Subcutaneous abdominal adipose tissue (tissue), 5 donors: ENCODE data around the gene PDE9A.

Source experiments
- H3K27ac ChIP-seq: one replicate; pipeline ENCODE4 v1.7.0; 2013; ENCODE audit warnings: low read depth, mild to moderate bottlenecking, inconsistent platforms, low read length, moderate library complexity
- H3K27me3 ChIP-seq, 5 donors: one replicate each; pipeline ENCODE4 v1.7.0; 2013; ENCODE audit warnings: low read length in 5 of 5, inconsistent platforms in 1 of 5; ENCODE audit not compliant: control insufficient read depth in 5 of 5, insufficient read depth in 4 of 5
- H3K36me3 ChIP-seq, 5 donors: one replicate each; pipeline ENCODE4 v1.7.0; 2013; ENCODE audit warnings: low read length in 5 of 5; ENCODE audit not compliant: control insufficient read depth in 5 of 5, insufficient read depth in 5 of 5
- H3K4me1 ChIP-seq, 5 donors: one replicate each; pipeline ENCODE4 v1.7.0; 2013; ENCODE audit warnings: low read length in 5 of 5, mild to moderate bottlenecking in 3 of 5, moderate library complexity in 1 of 5; ENCODE audit not compliant: control insufficient read depth in 5 of 5, insufficient read depth in 5 of 5
- H3K4me3 ChIP-seq, 5 donors: one replicate each; pipeline ENCODE4 v1.7.0; 2013; ENCODE audit warnings: low read length in 5 of 5, low read depth in 1 of 5
- H3K9ac ChIP-seq, 5 donors: one replicate each; pipeline ENCODE4 v1.7.0; 2013; ENCODE audit warnings: low read length in 5 of 5, mild to moderate bottlenecking in 4 of 5, moderate library complexity in 3 of 5
- H3K9me3 ChIP-seq, 5 donors: one replicate each; pipeline ENCODE4 v1.7.0; 2013; ENCODE audit warnings: low read length in 5 of 5; ENCODE audit not compliant: control insufficient read depth in 5 of 5
- donor health status: healthy.
- donor health status: healthy.
- donor health status: healthy.
- donor health status: healthy.
- donor health status: healthy.

The PDE9A gene

DNA sequence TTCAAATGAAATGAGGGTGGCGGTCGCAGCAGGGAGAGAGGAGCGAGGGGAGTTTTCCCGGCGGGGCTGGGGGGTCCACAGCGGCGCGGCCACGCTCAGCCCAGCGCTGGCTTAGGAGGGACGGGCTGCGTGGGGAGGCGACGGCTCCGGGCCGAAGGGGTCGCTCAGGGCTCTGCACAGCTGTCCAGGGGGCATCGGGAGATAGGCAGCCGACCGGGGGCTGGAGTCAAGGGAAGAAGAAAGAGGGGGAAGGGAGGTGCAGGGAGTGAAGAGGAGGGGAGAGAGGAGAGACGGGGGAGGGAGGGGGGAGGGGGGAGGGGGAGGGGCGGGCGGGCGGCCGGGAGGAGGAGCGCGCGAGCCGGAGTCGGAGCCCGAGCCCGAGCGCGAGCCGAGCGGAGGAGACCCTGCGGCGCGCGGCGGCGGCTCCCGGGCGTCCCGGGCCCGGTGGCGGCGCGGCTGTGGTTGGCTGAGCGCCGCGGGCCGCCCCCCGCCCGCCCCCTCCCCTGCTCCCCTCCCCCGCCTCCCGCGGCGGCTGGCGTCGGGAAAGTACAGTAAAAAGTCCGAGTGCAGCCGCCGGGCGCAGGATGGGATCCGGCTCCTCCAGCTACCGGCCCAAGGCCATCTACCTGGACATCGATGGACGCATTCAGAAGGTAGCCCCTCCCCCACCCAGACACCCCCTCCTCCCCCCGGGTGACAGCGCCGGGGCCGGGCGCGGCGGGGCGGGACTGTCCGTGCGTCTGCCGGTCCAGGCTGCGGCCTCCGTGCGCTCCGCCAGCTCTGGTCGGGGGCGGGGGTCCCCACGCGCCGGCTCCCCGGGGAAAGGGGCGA lies at the start of gene PDE9A:
PDE9A (plus strand) TSS at position 391 of the 831 bp plus-strand sequence; CDS start at position 585, 194 bp downstream.
- peak within 1 kb of the TSS; percentile 46 for H3K27ac ChIP-seq

DNA sequence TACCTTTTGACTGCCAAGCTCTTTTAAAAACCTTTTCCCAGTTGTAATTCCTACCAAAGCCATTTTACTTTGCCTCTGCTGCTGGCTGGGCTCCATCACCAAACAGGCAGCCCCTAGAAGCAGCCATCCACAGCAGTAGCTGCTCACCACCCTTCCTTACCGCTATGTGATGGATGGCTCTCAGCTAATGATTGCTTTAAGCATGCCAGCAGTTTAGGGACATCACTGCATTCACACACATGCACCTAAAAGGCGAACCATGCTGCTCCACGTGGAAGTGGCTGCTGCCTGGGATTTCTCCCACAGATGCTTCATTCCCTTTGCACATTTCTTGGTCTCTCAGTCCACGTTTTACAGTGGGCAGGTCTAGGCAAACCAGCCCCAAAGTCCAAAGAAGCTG lies 46.3 kb upstream of the PDE9A start:
- Histone ChIP-seq H3K9me3 (peaks cover 0 to 18% (median 16%) of the 10 kb centered on the region in 5 donors), H3K4me3 (no peak overlapping the region), H3K27ac (no peak overlapping the region), H3K9ac (no peak overlapping the region), H3K36me3 (no peaks in the 10 kb centered on the region), H3K27me3 (peaks cover 0 to 7% (median 0%) of the 10 kb centered on the region in 5 donors), H3K4me1 (no peaks in the 10 kb centered on the region)

More for the DNA sequence above, at the start of gene PDE9A:
- Histone ChIP-seq H3K27me3 (peaks cover 25 to 48% (median 34%) of the 10 kb centered on the region in 5 donors), H3K4me1 (peaks cover 2 to 28% (median 22%) of the 10 kb centered on the region in 5 donors), H3K4me3 (peak within 1 kb of the TSS; percentile 50 to 66 (median 63)), H3K36me3 (no peaks in the 10 kb centered on the region), H3K9me3 (no peaks in the 10 kb centered on the region), H3K9ac (peak within 1 kb of the TSS in 2 of 5 donors; percentile 64)

DNA sequence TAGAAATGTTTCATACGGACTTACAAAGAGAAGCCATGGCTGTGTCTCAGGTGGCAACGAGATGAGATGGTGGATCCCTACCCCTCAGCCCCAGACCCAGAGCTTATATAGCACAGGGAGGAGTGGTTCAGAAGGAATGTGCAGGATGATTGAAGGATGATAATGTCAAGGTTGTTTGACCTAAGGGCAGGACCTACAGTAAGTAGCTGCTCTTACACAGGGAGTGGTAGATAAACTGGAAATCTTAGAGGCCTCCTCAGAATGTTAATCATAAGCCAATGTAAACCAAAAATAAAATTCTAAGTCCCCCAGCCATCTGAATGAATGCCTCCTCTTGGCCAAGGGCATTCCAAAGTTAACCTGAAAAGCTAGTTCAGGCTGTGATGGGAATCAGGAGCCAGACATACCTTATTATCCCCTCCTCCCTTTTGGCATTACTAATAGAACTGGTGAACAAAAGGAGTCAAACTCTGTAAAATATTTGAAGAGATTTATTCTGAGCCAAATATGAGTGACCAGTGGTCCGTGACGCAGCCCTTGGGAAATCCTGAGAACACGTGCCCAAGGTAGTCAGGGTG lies 45.8 kb upstream of the PDE9A start:
- H3K4me3 ChIP-seq: no peak overlapping the region
- H3K36me3 ChIP-seq: no peaks in the 10 kb centered on the region
- H3K27me3 ChIP-seq: peaks cover 0 to 7% (median 0%) of the 10 kb centered on the region in 5 donors
- H3K9ac ChIP-seq: no peak overlapping the region
- H3K4me1 ChIP-seq: no peaks in the 10 kb centered on the region
- H3K27ac ChIP-seq: no peak overlapping the region
- peaks cover 0 to 18% (median 16%) of the 10 kb centered on the region in 5 donors for H3K9me3 ChIP-seq

DNA sequence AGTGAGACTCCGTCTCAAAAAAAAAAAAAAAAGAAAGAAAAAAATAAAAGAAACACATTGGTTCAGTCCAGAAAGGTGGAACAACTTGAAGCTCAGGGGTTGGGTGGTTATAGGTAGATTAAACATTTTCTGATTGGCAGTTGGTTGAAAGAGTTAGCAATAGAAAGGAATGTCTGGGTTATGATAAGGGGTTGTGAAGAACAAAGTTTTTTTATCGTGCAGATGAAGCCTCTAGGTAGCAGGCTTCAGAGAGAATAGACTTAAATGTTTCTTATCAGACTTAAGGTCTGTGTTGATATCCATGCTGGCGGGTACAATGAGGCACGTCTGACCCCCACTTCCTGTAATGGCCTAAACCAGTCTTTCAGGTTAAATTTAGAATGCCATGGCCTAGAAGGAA lies 45.0 kb upstream of the PDE9A start:
- H3K36me3 ChIP-seq: no peaks in the 10 kb centered on the region
- H3K9me3 ChIP-seq: peaks cover 0 to 19% (median 16%) of the 10 kb centered on the region in 5 donors
- H3K4me3 ChIP-seq: no peak overlapping the region
- H3K27ac ChIP-seq: no peak overlapping the region
- H3K27me3 ChIP-seq: peaks cover 0 to 7% (median 0%) of the 10 kb centered on the region in 5 donors
- no peak overlapping the region for H3K9ac ChIP-seq
- no peaks in the 10 kb centered on the region for H3K4me1 ChIP-seq

DNA sequence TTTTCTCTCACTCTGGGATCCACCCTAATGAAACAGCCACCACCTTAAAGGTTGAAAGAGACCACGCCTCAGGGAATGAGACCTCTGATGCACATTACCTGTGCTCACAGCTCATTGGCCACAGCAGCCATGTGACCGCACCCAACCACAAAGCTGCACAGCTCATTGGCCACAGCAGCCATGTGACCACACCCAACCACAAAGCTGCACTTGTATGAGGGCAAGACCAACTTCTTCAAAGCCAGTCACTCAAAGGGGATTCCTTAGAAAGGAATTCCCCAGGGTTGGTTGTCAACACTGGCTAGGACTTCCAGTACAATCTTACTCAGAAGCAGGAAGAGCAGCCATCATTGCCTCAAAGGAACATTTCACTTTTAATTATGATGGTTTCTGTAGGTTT lies 43.6 kb upstream of the PDE9A start:
- Histone ChIP-seq H3K36me3 (no peaks in the 10 kb centered on the region), H3K9ac (no peak overlapping the region), H3K9me3 (peaks cover 0 to 14% (median 12%) of the 10 kb centered on the region in 5 donors), H3K4me3 (no peak overlapping the region), H3K4me1 (no peaks in the 10 kb centered on the region), H3K27me3 (peaks cover 0 to 7% (median 0%) of the 10 kb centered on the region in 5 donors), H3K27ac (no peak overlapping the region)

DNA sequence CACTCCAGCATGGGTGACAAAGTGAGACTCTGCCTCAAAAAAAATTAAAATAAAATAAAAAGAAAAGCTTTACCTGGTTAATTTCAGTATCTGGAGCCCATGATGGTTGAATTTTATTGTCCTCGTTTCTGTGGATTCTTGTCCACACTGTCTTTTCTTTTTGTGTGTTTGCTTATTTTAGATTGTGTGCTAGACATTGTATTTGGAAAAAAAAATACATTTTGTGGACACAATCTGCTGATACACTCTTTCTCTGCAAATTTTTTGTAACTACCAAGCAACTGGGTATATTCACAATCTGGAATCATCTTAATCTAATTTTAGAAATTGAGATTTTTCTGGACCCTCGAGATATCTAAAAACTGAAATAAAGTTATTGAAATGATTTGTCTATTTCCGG lies 41.6 kb upstream of the PDE9A start:
- Histone ChIP-seq H3K27ac (no peak overlapping the region), H3K4me3 (no peak overlapping the region), H3K9ac (no peak overlapping the region), H3K9me3 (peaks cover 0 to 5% (median 2%) of the 10 kb centered on the region in 5 donors), H3K36me3 (no peaks in the 10 kb centered on the region), H3K4me1 (peaks cover 0 to 8% (median 4%) of the 10 kb centered on the region in 5 donors), H3K27me3 (peaks cover 8 to 22% (median 12%) of the 10 kb centered on the region in 5 donors)

DNA sequence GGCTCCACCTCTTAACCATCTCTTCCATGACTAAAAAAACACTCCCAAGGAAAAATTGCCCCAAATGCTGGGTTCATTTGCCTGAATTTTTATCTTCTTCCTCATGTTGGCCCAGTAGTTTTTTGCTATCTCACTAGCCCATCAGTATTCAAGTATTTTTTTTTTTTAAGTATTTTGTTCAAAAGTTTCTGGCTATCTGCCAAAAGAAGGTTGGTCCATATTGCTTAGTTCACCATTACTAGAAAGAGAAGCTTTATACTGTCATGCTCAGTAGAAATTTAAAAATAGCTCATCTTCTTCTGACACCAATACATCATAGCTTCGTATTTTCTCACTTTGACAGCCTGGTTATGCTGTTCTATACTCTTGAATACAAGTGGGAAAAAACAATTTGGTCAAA lies 41.0 kb upstream of the PDE9A start:
- peaks cover 0 to 8% (median 5%) of the 10 kb centered on the region in 5 donors for H3K4me1 ChIP-seq
- H3K36me3 ChIP-seq: no peaks in the 10 kb centered on the region

DNA sequence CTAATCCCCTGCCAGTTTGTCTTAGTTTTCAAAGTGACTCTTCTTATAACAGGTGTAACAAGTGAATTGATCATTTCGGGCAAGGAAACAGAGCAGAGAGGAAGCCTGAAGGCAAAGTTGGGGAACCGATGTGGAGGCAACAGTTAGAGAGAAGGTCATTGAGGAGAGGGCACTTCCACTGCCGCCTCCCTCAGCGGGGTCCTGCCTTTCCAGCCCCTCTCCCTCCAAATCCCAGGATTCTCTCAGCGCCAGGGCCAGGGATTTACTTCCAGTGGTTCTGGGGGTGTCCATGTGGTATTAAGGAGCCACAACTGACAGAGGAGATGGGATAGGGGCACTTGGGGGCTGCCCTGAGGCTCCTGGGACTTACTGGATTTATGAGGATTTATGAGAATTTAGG lies 39.7 kb upstream of the PDE9A start:
- H3K27ac ChIP-seq: no peak overlapping the region
- peaks cover 17 to 29% (median 27%) of the 10 kb centered on the region in 5 donors for H3K27me3 ChIP-seq
- H3K9ac ChIP-seq: no peak overlapping the region
- H3K4me1 ChIP-seq: peaks cover 0 to 8% (median 5%) of the 10 kb centered on the region in 5 donors
- peaks cover 0 to 5% (median 2%) of the 10 kb centered on the region in 5 donors for H3K9me3 ChIP-seq
- H3K36me3 ChIP-seq: no peaks in the 10 kb centered on the region
- no peak overlapping the region for H3K4me3 ChIP-seq

More for the DNA sequence above, 41.0 kb upstream of the PDE9A start:
- Histone ChIP-seq H3K4me3 (no peak overlapping the region), H3K27ac (no peak overlapping the region), H3K9me3 (peaks cover 0 to 5% (median 2%) of the 10 kb centered on the region in 5 donors), H3K9ac (no peak overlapping the region), H3K27me3 (peaks cover 12 to 25% (median 17%) of the 10 kb centered on the region in 5 donors)

DNA sequence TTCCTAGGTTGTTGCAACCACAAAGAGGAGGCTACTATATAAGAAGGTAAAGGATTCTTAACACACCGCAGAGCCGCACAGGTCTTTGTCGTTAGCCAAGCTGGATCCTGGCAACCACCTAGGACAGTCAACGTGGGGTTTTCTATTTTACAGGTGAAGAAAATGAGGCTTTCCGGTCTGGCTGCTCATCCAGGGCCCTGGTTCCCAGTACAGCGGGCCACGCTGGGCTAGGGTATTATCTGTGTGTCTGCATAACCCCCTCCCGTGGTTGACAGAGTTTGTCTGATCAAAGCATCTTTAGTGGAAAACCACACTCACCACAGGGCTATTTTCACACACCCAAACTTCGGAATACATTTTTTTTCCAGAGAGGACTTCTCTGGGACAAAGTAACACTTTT lies 39.0 kb upstream of the PDE9A start:
- H3K27me3 ChIP-seq: peaks cover 21 to 35% (median 31%) of the 10 kb centered on the region in 5 donors
- no peak overlapping the region for H3K4me3 ChIP-seq
- peaks cover 0 to 8% (median 5%) of the 10 kb centered on the region in 5 donors for H3K4me1 ChIP-seq
- no peaks in the 10 kb centered on the region for H3K36me3 ChIP-seq
- no peak overlapping the region for H3K9ac ChIP-seq
- H3K9me3 ChIP-seq: peaks cover 0 to 5% (median 2%) of the 10 kb centered on the region in 5 donors
- no peak overlapping the region for H3K27ac ChIP-seq
